SJCRH30 (cell line): ENCODE measurements around the gene CPNE2. TPM values are rescaled to one million over a fixed set of nuclear protein-coding genes. Genes with fewer than 3 reads are reported as not detected.
A peak's percentile ranks its signal among the peaks of the same experiment; 100 is the strongest.
"Not testable (repeated sequence)": the region's sequence is repeated elsewhere in the genome, so short reads cannot be mapped to it uniquely, and the experiment has no call there.

Experiments used
- DNase-seq, 2 experiments: peaks; one replicate each; pipeline ENCODE4 v3.0.0-alpha.2; 2015 to 2020
- H3K27ac ChIP-seq: fragments of 250-450 bp; sonication (Bioruptor Pico); 2 replicates; pipeline ENCODE4 v1.5.1; 2020; ENCODE audit warnings: mild to moderate bottlenecking, moderate library complexity
- H3K27me3 ChIP-seq: fragments of 250-450 bp; sonication (Bioruptor Pico); 2 replicates; pipeline ENCODE4 v1.5.1; 2020; ENCODE audit warnings: mild to moderate bottlenecking, moderate library complexity
- H3K36me3 ChIP-seq: fragments of 250-450 bp; sonication (Bioruptor Pico); 2 replicates; pipeline ENCODE4 v1.5.1; 2020; ENCODE audit warnings: mild to moderate bottlenecking, moderate library complexity
- H3K4me1 ChIP-seq: fragments of 250-450 bp; sonication (Bioruptor Pico); 2 replicates; pipeline ENCODE4 v1.5.1; 2020; ENCODE audit warnings: mild to moderate bottlenecking, moderate library complexity
- H3K4me3 ChIP-seq: fragments of 250-450 bp; sonication (Bioruptor Pico); 2 replicates; pipeline ENCODE4 v1.5.1; 2020; ENCODE audit warnings: mild to moderate bottlenecking, moderate library complexity
- H3K9me3 ChIP-seq: fragments of 250-450 bp; sonication (Bioruptor Pico); replicated peaks from 2 replicates; pipeline ENCODE4 v1.5.1; 2020; ENCODE audit warnings: mild to moderate bottlenecking, moderate library complexity
- total RNA-seq: library from RNA; depleted of rRNA; stranded (reverse); fragments of >200 nt; shearing (Covaris generic); gene quantifications from 2 replicates; pipeline ENCODE4 v1.2.3, GENCODE V29; 2014

Gene CPNE2
- total RNA-seq, 1 experiment from 2014 or later = 33.1 TPM

GRCh38 chr16:57186872-57187854 lies 94.8 kb downstream of the CPNE2 start:
- H3K27me3 ChIP-seq = no peaks in the 10 kb centered on the region
- no peaks in the 10 kb centered on the region for H3K9me3 ChIP-seq
- H3K36me3 ChIP-seq = no peaks in the 10 kb centered on the region
- peaks cover 26% of the 10 kb centered on the region for H3K4me1 ChIP-seq
- peak overlapping the region; percentile 52 for H3K27ac ChIP-seq
- peak overlapping the region; percentile 78 for H3K4me3 ChIP-seq
- DNase-seq = peak; percentile 28 to 55

GRCh38 chr16:57187902-57188710 lies 95.7 kb downstream of the CPNE2 start:
- Histone ChIP-seq H3K4me1 (peaks cover 28% of the 10 kb centered on the region), H3K4me3 (peak overlapping the region; percentile 78)
- not testable (repeated sequence) for DNase-seq, H3K36me3 ChIP-seq, H3K27ac ChIP-seq, H3K27me3 ChIP-seq, H3K9me3 ChIP-seq

- peaks cover 29% of the 10 kb centered on the region for H3K4me1 ChIP-seq
- DNase-seq = no peak
- H3K27ac ChIP-seq = no peak overlapping the region
- H3K36me3 ChIP-seq = no peaks in the 10 kb centered on the region
- H3K27me3 ChIP-seq = no peaks in the 10 kb centered on the region
- H3K4me3 ChIP-seq = no peak overlapping the region
- no peaks in the 10 kb centered on the region for H3K9me3 ChIP-seq
Measured at GRCh38 chr16:57188711-57189002, 96.3 kb downstream of the CPNE2 start.

- peaks cover 34% of the 10 kb centered on the region for H3K4me1 ChIP-seq
- H3K9me3 ChIP-seq, DNase-seq, H3K4me3 ChIP-seq, H3K36me3 ChIP-seq, H3K27ac ChIP-seq, H3K27me3 ChIP-seq: not testable (repeated sequence)
Measured at GRCh38 chr16:57189527-57189926, 97.1 kb downstream of the CPNE2 start.

GRCh38 chr16:57190136-57190535 lies 97.8 kb downstream of the CPNE2 start:
- Histone ChIP-seq H3K36me3 (no peaks in the 10 kb centered on the region), H3K9me3 (no peaks in the 10 kb centered on the region), H3K27me3 (no peaks in the 10 kb centered on the region), H3K27ac (no peak overlapping the region), H3K4me3 (no peak overlapping the region), H3K4me1 (peaks cover 31% of the 10 kb centered on the region)
- DNase-seq = no peak

- DNase-seq = peak in 1 of 2 experiments; percentile 50
- Histone ChIP-seq H3K27ac (no peak overlapping the region), H3K27me3 (no peaks in the 10 kb centered on the region), H3K36me3 (0 out of 2 replicates have a peak, but pooled peaks cover 2% of the 10 kb centered on the region), H3K9me3 (no peaks in the 10 kb centered on the region), H3K4me3 (no peak overlapping the region), H3K4me1 (peaks cover 31% of the 10 kb centered on the region)
Measured at GRCh38 chr16:57191056-57191571, 98.7 kb downstream of the CPNE2 start.

- Histone ChIP-seq H3K4me1 (peaks cover 31% of the 10 kb centered on the region), H3K27me3 (no peaks in the 10 kb centered on the region), H3K27ac (no peak overlapping the region), H3K9me3 (0 out of 2 replicates have a peak, but pooled peaks cover 2% of the 10 kb centered on the region), H3K4me3 (no peak overlapping the region), H3K36me3 (0 out of 2 replicates have a peak, but pooled peaks cover 2% of the 10 kb centered on the region)
- DNase-seq = no peak
Measured at GRCh38 chr16:57192146-57192545, 99.8 kb downstream of the CPNE2 start.

GRCh38 chr16:57192720-57193486 lies 100.5 kb downstream of the CPNE2 start:
- Histone ChIP-seq H3K9me3 (0 out of 2 replicates have a peak, but pooled peaks cover 4% of the 10 kb centered on the region), H3K27ac (no peak overlapping the region), H3K36me3 (0 out of 2 replicates have a peak, but pooled peaks cover 4% of the 10 kb centered on the region), H3K4me1 (peaks cover 28% of the 10 kb centered on the region), H3K27me3 (no peaks in the 10 kb centered on the region), H3K4me3 (no peak overlapping the region)
- DNase-seq = no peak

GRCh38 chr16:57194512-57194911 lies 102.1 kb downstream of the CPNE2 start:
- H3K36me3 ChIP-seq = 0 out of 2 replicates have a peak, but pooled peaks cover 11% of the 10 kb centered on the region
- H3K4me3 ChIP-seq = no peak overlapping the region
- no peaks in the 10 kb centered on the region for H3K27me3 ChIP-seq
- 0 out of 2 replicates have a peak, but pooled peaks cover 4% of the 10 kb centered on the region for H3K9me3 ChIP-seq
- H3K4me1 ChIP-seq = peaks cover 24% of the 10 kb centered on the region
- H3K27ac ChIP-seq = peak overlapping the region; percentile 34
- DNase-seq = peak in 1 of 2 experiments; percentile 39

- Histone ChIP-seq H3K9me3 (0 out of 2 replicates have a peak, but pooled peaks cover 4% of the 10 kb centered on the region), H3K36me3 (0 out of 2 replicates have a peak, but pooled peaks cover 11% of the 10 kb centered on the region), H3K27me3 (no peaks in the 10 kb centered on the region), H3K4me1 (peaks cover 20% of the 10 kb centered on the region), H3K4me3 (no peak overlapping the region), H3K27ac (no peak overlapping the region)
- no peak for DNase-seq
Measured at GRCh38 chr16:57196286-57196685, 103.9 kb downstream of the CPNE2 start.

GRCh38 chr16:57196753-57197152 lies 104.4 kb downstream of the CPNE2 start:
- Histone ChIP-seq H3K4me1 (peaks cover 15% of the 10 kb centered on the region), H3K4me3 (no peak overlapping the region), H3K27me3 (no peaks in the 10 kb centered on the region), H3K36me3 (0 out of 2 replicates have a peak, but pooled peaks cover 11% of the 10 kb centered on the region), H3K9me3 (0 out of 2 replicates have a peak, but pooled peaks cover 4% of the 10 kb centered on the region), H3K27ac (no peak overlapping the region)
- no peak for DNase-seq
